ENCODE measurements around the gene NUP153. TPM values are rescaled to one million over a fixed set of nuclear protein-coding genes. Genes with fewer than 3 reads are reported as not detected.

The NUP153 gene
- total RNA-seq, 1 donor from 2014 or later = 34.2 TPM

GRCh38 chr6:17574866-17575560, 131.7 kb downstream of the NUP153 start:
- Mint-ChIP-seq H3K9me3 (ENCODE audit: unreplicated experiment) (peaks cover 3% of the 10 kb centered on the region), H3K27ac (ENCODE audit: unreplicated experiment) (no peak overlapping the region), H3K36me3 (ENCODE audit: unreplicated experiment) (peaks cover 15% of the 10 kb centered on the region), H3K4me3 (ENCODE audit: unreplicated experiment) (no peak overlapping the region), H3K4me1 (ENCODE audit: low read depth, unreplicated experiment) (no peaks in the 10 kb centered on the region), H3K27me3 (ENCODE audit: unreplicated experiment) (no peaks in the 10 kb centered on the region)
- no peak for TF ChIP-seq CTCF (IDR thresholded peaks at IDR 0.05; ENCODE audit: partially characterized antibody, unreplicated experiment)
- DNase-seq = no peak

- H3K4me3 Mint-ChIP-seq (ENCODE audit: unreplicated experiment) = no peak overlapping the region
- DNase-seq = no peak
- peaks cover 2% of the 10 kb centered on the region for H3K27me3 Mint-ChIP-seq (ENCODE audit: unreplicated experiment)
- no peak overlapping the region for H3K27ac Mint-ChIP-seq (ENCODE audit: unreplicated experiment)
- peaks cover 9% of the 10 kb centered on the region for H3K9me3 Mint-ChIP-seq (ENCODE audit: unreplicated experiment)
- no peak for TF ChIP-seq CTCF (IDR thresholded peaks at IDR 0.05; ENCODE audit: partially characterized antibody, unreplicated experiment)
- H3K36me3 Mint-ChIP-seq (ENCODE audit: unreplicated experiment) = peaks cover 10% of the 10 kb centered on the region
- H3K4me1 Mint-ChIP-seq (ENCODE audit: low read depth, unreplicated experiment) = no peaks in the 10 kb centered on the region
Observed at GRCh38 chr6:17565399-17565798, 141.3 kb downstream of the NUP153 start.

Other genes starting within 250 kb of the NUP153 start
- 16.5 TPM for gene FAM8A1, start 106.6 kb downstream of the NUP153 start, total RNA-seq (ENCODE audit: unreplicated experiment)

Data from glutamatergic neuron (in vitro differentiated cells).